HG03135 (cell line): ENCODE measurements around the gene SORCS2.

Source experiments
- ATAC-seq: cut with Tn5 transposase; IDR thresholded peaks from one replicate; pipeline ENCODE4 v1.9.1; 2021; ENCODE audit warnings: mild to moderate bottlenecking, moderate library complexity; ENCODE audit not compliant: unreplicated experiment

The SORCS2 gene

DNA sequence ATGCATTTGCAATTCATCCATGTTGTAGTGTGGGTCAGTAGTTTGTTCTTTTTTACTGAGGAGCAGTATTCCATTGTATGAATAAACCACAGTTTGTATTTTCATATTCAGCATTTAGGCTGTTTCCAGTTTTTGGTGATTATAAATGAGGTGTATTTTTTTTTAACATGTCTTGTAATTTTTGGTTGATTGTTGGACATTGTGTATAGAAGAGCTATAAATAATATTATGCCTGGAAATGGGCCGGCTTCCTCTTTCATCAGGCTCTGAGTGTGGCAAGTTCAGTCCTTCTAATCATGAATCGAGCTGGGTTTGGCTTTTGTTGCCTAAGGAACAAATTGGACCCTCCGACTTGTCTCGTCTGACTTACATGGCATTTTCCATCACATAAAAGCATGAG, 126.7 kb downstream of the SORCS2 start:
- no peak for ATAC-seq

DNA sequence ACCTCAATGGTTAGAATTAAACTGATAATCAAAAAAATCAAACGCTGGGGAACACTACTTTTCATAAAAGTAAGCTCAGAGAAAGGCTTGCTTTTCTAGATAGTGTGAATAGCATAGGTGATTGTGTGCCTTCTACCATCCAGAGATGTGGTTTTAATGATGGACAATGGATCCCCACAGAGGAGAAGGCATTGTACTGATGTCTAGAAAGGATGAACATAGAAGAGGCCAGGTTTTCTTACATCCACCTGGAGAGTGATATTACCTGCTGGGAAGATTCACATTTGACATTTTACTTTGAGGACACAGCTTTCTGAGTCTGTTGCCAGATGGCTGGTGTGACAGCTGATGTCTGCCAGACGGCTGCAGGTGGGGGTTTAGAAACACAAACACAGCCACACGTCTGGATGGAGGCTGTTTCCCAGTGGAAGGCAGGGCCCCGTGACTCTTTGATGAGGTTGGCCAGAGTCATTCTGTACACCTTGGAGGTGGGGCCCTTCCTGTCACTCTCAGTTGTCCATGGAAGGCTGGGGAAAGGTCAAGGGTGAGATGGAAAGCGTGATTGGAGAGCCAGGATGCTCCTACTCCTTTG, 128.0 kb downstream of the SORCS2 start:
- no peak for ATAC-seq

DNA sequence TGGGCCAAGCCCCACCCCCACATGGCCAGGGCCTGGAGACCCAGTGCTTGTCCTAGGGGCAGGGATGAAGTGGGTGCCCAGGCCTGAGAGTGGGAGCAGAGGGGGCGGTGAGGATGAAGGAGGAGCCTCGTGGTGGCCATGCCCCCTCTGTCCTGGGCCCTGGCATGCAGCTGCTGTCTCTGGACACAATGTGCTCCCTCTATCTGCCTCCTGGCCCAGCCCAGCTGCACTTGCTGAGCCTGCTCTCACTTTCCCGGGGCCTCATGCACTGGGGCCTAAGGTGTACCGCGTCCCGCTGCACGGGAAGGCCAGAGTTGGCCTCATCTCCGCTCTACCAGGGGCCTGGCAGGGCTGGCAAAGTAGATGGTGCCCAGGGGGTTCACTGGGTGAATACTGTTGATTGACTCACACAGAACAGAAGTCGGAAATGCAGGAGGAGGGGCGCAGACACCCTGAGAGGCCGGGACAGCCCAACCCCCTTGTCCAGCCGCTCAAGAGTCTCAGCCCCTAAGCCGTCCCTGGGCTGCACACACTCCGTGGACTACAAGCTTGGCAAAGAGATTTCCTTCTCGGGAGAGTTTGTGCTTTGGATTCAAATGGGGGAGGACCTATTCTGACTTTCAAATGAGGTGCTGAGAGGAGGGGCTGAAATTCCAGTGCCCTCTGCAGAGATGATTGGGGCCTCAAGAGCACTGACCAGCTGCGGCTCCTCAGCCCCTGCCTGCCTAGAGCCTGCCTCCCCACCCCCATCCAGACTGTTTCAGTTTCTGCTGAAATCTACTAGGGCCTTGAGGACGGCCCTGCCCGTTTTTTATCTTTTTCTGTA, 130.0 kb downstream of the SORCS2 start:
- ATAC-seq, result no peak

DNA sequence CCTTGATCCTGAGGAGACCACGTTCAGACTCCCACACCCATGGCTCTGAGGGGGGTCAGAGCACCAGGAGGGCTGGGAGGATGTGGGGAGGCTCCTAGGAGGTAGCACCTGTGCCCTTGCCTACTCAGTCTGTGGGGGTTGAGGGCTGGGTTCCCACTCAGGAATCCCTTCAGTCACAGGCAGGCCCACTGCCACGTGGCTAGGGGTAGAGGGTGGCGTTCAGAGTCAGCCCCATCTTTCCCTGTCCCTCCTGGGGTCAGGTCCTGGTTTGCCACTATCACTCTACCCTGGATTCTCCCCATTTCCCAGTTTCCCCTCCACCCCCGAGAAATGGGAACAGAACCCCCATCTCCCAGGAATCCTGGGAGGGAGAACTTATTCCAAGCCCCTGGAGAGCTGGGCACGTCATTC, 131.1 kb downstream of the SORCS2 start:
- ATAC-seq, result no peak

DNA sequence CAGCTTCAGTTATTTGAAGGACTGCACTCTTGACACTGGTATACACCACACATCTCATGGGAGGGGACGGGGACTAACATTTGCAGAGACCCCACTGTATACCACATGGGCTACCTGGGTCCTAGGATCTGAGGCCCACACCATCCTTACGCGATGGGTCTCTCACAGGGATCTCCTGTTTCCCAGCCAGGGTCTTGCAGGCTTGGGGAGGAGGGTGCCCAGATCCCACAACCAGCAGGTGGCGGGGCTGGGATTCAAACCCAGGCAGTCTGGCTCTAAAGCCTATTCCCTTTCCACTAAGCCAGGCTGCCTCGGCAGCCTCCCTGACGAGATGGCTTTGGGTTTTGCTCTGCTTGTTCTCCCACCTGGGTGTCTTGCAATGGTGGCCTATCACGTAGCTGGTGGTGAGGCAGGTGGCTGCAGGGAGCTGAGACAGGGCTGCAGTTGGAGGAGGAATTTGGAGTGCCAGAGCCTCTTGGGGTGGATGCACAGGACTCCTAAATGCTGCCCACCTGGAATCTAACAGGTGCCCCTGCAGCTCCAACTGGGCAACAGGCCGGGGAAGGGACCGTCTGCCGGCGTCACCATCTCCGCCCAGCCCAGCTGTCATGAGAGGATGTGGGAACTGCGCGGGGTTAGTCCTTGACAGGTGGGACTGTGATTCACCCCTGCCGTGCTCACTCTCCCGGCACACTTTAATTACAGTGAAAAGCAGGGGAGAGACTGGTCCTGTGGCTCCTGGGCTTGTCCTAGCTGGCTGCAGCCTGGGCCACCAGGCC, 131.7 kb downstream of the SORCS2 start:
- ATAC-seq, result no peak

- ATAC-seq, result no peak
Observed at GRCh38 chr4:7324651-7325121, 132.3 kb downstream of the SORCS2 start.

- ATAC-seq, result no peak
Observed at GRCh38 chr4:7325541-7325940, 133.2 kb downstream of the SORCS2 start.

DNA sequence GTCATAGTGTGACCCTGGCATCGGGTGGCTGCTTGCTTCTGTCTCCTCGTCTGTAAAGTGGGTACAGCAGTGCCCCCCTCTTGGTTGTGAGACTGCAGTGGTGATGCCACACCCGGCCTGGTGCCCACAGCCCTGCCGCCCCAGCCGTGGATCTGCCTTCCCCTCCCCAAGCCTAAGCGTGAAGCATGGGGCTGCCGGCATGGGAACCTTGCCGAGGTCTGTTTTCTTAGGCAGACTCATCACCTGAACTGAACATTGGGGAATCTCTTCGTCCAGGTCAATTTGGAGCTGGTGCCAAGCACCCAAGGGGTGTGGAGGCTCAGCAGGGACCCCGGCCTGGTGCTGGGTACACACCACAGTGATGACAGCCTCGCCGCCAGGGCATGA, 134.0 kb downstream of the SORCS2 start:
- no peak for ATAC-seq

DNA sequence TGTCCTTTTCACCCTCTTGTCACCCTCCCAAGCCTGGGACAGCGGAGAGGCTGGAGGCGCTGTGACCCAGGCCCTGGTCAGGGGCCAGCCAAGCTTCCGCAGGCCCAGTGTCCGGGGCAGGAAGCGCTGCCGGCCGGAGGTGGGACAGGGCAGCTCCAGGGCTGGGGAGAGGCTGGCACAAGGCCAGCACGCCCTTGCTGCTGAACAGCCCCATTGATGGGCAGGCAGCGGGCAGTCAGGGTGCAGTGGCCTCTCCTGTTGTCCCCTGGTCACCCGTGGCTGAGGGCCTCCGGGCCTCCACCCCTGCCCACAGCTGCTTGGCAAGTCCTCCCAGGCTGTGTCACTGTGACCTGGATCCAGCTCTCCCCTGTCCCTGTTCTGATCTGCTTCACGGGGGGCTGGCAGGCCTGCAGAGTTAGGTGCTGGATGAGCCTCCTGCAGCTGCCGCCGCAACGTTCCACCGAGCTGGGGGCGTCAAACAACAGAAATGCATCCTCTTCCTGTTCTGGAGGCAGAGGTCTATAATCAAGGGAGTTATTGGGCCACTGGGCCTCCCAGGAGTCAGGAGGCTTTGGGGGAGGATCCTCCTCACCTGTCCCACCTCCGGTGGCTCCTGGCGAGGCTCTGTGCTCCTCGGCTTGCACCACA, 134.5 kb downstream of the SORCS2 start:
- ATAC-seq, result no peak

GRCh38 chr4:7327341-7327885, 135.1 kb downstream of the SORCS2 start:
- ATAC-seq, result no peak

GRCh38 chr4:7328162-7328912, 136.0 kb downstream of the SORCS2 start:
- no peak for ATAC-seq

DNA sequence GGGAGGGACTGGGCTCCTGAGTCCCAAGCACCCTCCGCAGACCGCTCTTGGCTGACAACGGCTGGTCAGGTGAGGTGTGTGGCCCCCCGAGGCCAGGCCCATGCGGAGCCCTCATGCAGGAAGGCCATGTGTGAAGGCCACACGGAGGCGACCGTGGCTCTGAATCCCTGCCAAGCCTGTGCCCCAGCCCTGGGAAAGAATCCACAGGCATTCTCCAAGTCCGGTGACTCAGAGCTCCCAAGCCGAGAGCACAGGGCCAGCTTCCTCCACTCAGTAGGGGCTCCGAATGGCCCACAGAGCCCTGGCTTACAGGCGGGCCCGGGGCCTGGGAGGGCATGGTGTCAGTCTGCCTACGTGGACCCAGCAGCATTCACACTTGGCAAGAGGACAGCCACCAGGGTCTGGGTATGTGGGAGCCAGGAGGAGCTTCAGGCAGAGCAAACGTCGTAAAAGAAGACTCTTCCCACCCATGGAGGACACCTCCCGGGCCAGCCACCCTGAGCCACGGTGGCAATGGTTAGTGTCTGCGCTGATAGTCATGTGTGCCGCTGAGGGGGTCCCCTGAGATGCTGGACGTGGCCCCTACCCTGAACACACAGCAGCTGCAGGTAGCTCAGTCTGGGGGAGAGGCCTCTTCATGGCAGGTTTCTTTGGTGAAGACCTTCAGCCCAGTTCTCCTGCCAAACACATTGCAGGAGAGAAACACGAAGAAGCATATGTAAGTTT, 136.7 kb downstream of the SORCS2 start:
- ATAC-seq, result no peak

DNA sequence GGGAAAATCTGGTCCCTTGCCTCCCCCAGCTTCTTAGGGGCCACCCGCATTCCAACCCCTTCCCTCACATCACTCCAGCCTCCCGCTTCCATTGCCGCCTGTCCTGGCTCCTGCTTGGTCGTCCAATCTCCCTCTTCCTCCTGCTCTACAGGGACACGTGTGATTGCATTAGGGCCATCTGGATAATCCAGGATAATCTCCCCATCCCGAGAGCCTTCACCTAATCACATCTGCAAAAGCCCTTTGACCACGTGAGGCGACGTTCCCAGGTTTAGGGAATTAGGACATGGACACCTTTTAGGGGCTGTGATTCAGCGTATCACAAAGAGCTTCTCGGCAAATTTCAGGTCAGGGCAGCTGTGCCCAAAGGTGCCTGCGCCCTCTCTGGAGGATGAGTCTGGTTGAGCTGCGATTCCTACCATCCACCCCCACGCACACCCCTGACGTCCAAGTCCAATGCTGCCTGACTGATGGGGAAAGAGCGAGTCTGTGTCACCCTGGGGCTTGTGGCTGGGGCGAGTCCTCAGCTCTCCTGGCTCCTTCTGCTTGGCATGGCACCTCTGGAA, 137.8 kb downstream of the SORCS2 start:
- ATAC-seq, result no peak

GRCh38 chr4:7330811-7331681, 138.7 kb downstream of the SORCS2 start:
- ATAC-seq, result no peak

- no peak for ATAC-seq
Observed at GRCh38 chr4:7331682-7332000, 139.3 kb downstream of the SORCS2 start.

- no peak for ATAC-seq
Observed at GRCh38 chr4:7332216-7333023, 140.1 kb downstream of the SORCS2 start.

- ATAC-seq, result no peak
Observed at GRCh38 chr4:7333024-7333780, 140.9 kb downstream of the SORCS2 start.
